Osteoblast (primary cell): Measurements from ENCODE around the gene SULF2. TPM values are rescaled to one million over a fixed set of nuclear protein-coding genes. Genes with fewer than 3 reads are reported as not detected.

ENCODE experiments used
- DNase-seq: peaks from one replicate; pipeline ENCODE4 v3.0.0; 2011; ENCODE audit warnings: low spot score, mixed read lengths; ENCODE audit not compliant: insufficient read length; ENCODE audit errors: missing footprints
- H2AFZ ChIP-seq: 2 replicates; pipeline ENCODE4 v1.6.0; 2011; ENCODE audit warnings: mild to moderate bottlenecking, low read length
- H3K27ac ChIP-seq: 2 replicates; pipeline ENCODE4 v1.5.1; 2011; ENCODE audit warnings: mild to moderate bottlenecking, low read depth, low read length, moderate library complexity
- H3K27me3 ChIP-seq: 2 replicates; pipeline ENCODE4 v1.6.0; 2012; ENCODE audit warnings: mild to moderate bottlenecking, control low read depth, inconsistent platforms, low read length, moderate library complexity; ENCODE audit not compliant: insufficient read depth
- H3K36me3 ChIP-seq: 2 replicates; pipeline ENCODE4 v1.5.1; 2011; ENCODE audit warnings: mild to moderate bottlenecking, low read length, control low read depth, moderate library complexity; ENCODE audit not compliant: insufficient read depth
- H3K4me1 ChIP-seq: 2 replicates; pipeline ENCODE4 v1.5.1; 2011; ENCODE audit warnings: mild to moderate bottlenecking, low read length, control low read depth, moderate library complexity; ENCODE audit not compliant: insufficient read depth
- H3K4me2 ChIP-seq: 2 replicates; pipeline ENCODE4 v1.6.0; 2011; ENCODE audit warnings: mild to moderate bottlenecking, low read length; ENCODE audit not compliant: insufficient read depth
- H3K4me3 ChIP-seq: fragments of 200-600 bp; sonication (generic); 3 replicates; pipeline ENCODE4 v1.5.1; 2012; ENCODE audit warnings: mild to moderate bottlenecking, low read length, inconsistent platforms; ENCODE audit not compliant: insufficient read depth
- H3K79me2 ChIP-seq: 2 replicates; pipeline ENCODE4 v1.6.0; 2012; ENCODE audit warnings: mild to moderate bottlenecking, low read length, control low read depth, inconsistent platforms; ENCODE audit not compliant: insufficient read depth
- H3K9me3 ChIP-seq: 2 replicates; pipeline ENCODE4 v1.5.1; 2011; ENCODE audit warnings: low read depth, low read length, control low read depth
- H4K20me1 ChIP-seq: 2 replicates; pipeline ENCODE4 v1.6.0; 2012; ENCODE audit warnings: mild to moderate bottlenecking, low read length, control low read depth; ENCODE audit not compliant: insufficient read depth
- total RNA-seq: library from RNA; depleted of rRNA; stranded (reverse); fragments of >200 nt; gene quantifications from 2 replicates; pipeline ENCODE4 v1.2.3, GENCODE V29; 2012
- TF ChIP-seq, protein P1 (sequence below): IDR thresholded peaks from 2 replicates; pipeline ENCODE4 v1.5.1; 2011; ENCODE audit warnings: mild to moderate bottlenecking, low read depth, low read length, moderate library complexity; ENCODE audit errors: extremely low read depth

The SULF2 gene
- total RNA-seq, 1 donor = 102 TPM

DNA sequence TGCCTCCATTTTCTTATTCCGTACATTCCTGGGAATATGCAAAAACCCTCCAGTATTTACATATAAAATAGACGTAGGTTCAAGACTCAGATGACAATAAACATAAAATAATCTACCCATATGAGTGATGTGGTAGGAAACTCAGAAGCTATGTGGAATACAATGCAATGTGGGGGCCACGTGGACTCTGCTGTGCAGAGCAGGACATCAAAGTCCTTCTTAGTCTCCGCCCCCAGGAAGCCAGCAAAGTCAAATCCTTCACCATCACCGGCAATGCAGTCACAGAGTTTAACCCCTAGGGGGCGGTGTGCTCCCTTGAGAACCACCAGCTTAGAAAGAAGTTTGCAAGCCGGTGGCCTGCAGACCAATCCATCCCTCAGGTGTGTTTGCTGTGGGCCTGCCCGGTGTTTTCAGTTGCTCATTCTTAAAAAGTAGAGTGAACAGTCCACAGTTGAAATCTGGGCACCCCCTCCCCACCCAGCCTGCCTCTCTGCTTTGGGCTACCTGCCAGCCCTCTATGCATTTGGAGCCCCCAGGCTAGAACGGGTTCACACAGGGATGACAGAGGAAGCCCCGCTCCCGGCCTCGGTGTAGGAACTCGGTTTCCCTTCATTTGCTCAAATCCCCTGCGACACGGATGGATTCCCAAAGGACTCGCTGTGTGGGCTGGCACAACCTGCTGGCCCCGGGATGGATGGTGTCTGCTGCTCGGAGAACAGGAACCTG lies 59.9 kb downstream of the SULF2 start:
- Histone ChIP-seq H3K4me2 (no peak overlapping the region), H3K9me3 (no peaks in the 10 kb centered on the region), H3K4me3 (no peak overlapping the region), H3K4me1 (no peaks in the 10 kb centered on the region), H3K79me2 (no peaks in the 10 kb centered on the region), H3K27me3 (peaks cover 3% of the 10 kb centered on the region), H3K36me3 (no peaks in the 10 kb centered on the region), H2AFZ (no peak overlapping the region), H3K27ac (no peak overlapping the region), H4K20me1 (no peaks in the 10 kb centered on the region)
- TF ChIP-seq, protein P1, sequence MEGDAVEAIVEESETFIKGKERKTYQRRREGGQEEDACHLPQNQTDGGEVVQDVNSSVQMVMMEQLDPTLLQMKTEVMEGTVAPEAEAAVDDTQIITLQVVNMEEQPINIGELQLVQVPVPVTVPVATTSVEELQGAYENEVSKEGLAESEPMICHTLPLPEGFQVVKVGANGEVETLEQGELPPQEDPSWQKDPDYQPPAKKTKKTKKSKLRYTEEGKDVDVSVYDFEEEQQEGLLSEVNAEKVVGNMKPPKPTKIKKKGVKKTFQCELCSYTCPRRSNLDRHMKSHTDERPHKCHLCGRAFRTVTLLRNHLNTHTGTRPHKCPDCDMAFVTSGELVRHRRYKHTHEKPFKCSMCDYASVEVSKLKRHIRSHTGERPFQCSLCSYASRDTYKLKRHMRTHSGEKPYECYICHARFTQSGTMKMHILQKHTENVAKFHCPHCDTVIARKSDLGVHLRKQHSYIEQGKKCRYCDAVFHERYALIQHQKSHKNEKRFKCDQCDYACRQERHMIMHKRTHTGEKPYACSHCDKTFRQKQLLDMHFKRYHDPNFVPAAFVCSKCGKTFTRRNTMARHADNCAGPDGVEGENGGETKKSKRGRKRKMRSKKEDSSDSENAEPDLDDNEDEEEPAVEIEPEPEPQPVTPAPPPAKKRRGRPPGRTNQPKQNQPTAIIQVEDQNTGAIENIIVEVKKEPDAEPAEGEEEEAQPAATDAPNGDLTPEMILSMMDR = peak; percentile 92
- DNase-seq = peak; percentile 95

- Histone ChIP-seq H4K20me1 (no peaks in the 10 kb centered on the region), H3K27ac (no peak overlapping the region)
Measured at GRCh38 chr20:47724910-47725247, 60.4 kb downstream of the SULF2 start.

DNA sequence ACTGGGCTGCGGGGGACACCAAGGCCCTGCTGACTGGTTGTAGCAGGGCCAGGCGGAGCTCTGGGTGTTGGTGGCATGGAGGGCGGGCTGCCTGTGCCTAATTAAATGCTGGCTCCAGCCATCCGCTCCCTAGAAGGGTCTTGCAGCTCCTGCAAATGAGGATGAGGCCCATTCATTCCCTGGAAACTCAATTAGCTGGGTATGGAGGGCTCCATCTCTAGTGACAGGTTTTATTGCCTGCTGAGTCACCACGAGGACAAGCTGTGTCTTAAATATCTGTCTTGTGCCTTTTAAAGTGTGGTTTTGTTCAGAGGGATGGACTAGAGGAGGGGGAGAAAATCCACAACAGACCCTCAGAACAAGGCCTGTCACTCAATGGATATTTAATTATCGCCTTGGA lies 60.9 kb downstream of the SULF2 start:
- no peaks in the 10 kb centered on the region for H3K36me3 ChIP-seq
- no peaks in the 10 kb centered on the region for H3K4me1 ChIP-seq
- no peak for DNase-seq
- peaks cover 2% of the 10 kb centered on the region for H3K27me3 ChIP-seq
- H4K20me1 ChIP-seq = no peaks in the 10 kb centered on the region
- no peak overlapping the region for H2AFZ ChIP-seq
- no peak overlapping the region for H3K27ac ChIP-seq
- no peaks in the 10 kb centered on the region for H3K9me3 ChIP-seq
- H3K4me3 ChIP-seq = no peak overlapping the region
- H3K4me2 ChIP-seq = no peak overlapping the region
- TF ChIP-seq, protein P1 = no peak
- H3K79me2 ChIP-seq = no peaks in the 10 kb centered on the region

More at GRCh38 chr20:47724910-47725247, 60.4 kb downstream of the SULF2 start:
- TF ChIP-seq, protein P1 = no peak
- Histone ChIP-seq H2AFZ (no peak overlapping the region), H3K4me2 (no peak overlapping the region), H3K79me2 (no peaks in the 10 kb centered on the region), H3K27me3 (peaks cover 3% of the 10 kb centered on the region), H3K4me3 (no peak overlapping the region), H3K9me3 (no peaks in the 10 kb centered on the region), H3K36me3 (no peaks in the 10 kb centered on the region), H3K4me1 (no peaks in the 10 kb centered on the region)
- DNase-seq = no peak

GRCh38 chr20:47723322-47723721 lies 62.0 kb downstream of the SULF2 start:
- DNase-seq = no peak
- Histone ChIP-seq H4K20me1 (no peaks in the 10 kb centered on the region), H3K4me1 (no peaks in the 10 kb centered on the region), H3K79me2 (no peaks in the 10 kb centered on the region), H3K4me3 (no peak overlapping the region), H3K27ac (no peak overlapping the region), H3K9me3 (no peaks in the 10 kb centered on the region), H3K27me3 (peaks cover 5% of the 10 kb centered on the region), H3K4me2 (no peak overlapping the region), H3K36me3 (no peaks in the 10 kb centered on the region), H2AFZ (no peak overlapping the region)
- TF ChIP-seq, protein P1 = no peak
